Measurements from ENCODE around the gene ESPL1. TPM values are rescaled to one million over a fixed set of nuclear protein-coding genes. Genes with fewer than 3 reads are reported as not detected.

ESPL1 gene
- total and polyA plus RNA-seq, 9 donors = 0.11 to 1.6 (median 0.37) TPM

DNA sequence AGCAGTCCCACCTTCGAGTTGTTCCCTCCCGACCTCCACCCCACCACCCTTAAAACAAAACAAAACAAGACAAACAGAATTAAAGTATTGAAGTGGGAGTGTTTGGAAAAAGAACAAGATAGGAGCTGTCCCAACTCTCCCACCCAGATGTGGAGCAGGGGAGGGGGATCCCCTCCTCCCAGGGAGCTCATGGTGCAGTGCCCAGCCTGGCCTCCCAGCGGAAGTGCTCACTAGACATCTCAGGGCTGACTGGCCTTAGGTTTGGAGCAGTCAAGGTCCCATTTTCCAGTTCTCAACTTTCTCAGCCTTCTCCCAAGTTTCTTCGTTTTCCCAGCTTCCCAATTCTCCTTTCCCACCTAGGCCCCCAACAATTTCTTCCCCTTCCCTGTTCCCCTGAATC, 65.2 kb downstream of the ESPL1 start:
- H3K27ac ChIP-seq = no peak overlapping the region
- intact Hi-C loops (cut with DNase I) = no loop called here
- no peaks in the 10 kb centered on the region for H3K27me3 ChIP-seq
- H3K36me3 ChIP-seq = no peaks in the 10 kb centered on the region
- DNase-seq = no peak
- H3K4me3 ChIP-seq = no peak overlapping the region
- no peaks in the 10 kb centered on the region for H3K9me3 ChIP-seq
- WGBS, 3 donors = 60 to 65% (median 62%) methylated on average over 4 of the region's 4 CpGs
- H3K4me1 ChIP-seq (ENCODE audit: insufficient read depth) = no peaks in the 10 kb centered on the region
- TF ChIP-seq POLR2A (IDR thresholded peaks at IDR 0.05) (no peak), EP300 (IDR thresholded peaks at IDR 0.05) (no peak)
- TF ChIP-seq, protein P1, sequence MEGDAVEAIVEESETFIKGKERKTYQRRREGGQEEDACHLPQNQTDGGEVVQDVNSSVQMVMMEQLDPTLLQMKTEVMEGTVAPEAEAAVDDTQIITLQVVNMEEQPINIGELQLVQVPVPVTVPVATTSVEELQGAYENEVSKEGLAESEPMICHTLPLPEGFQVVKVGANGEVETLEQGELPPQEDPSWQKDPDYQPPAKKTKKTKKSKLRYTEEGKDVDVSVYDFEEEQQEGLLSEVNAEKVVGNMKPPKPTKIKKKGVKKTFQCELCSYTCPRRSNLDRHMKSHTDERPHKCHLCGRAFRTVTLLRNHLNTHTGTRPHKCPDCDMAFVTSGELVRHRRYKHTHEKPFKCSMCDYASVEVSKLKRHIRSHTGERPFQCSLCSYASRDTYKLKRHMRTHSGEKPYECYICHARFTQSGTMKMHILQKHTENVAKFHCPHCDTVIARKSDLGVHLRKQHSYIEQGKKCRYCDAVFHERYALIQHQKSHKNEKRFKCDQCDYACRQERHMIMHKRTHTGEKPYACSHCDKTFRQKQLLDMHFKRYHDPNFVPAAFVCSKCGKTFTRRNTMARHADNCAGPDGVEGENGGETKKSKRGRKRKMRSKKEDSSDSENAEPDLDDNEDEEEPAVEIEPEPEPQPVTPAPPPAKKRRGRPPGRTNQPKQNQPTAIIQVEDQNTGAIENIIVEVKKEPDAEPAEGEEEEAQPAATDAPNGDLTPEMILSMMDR (IDR thresholded peaks at IDR 0.05) = no peak

DNA sequence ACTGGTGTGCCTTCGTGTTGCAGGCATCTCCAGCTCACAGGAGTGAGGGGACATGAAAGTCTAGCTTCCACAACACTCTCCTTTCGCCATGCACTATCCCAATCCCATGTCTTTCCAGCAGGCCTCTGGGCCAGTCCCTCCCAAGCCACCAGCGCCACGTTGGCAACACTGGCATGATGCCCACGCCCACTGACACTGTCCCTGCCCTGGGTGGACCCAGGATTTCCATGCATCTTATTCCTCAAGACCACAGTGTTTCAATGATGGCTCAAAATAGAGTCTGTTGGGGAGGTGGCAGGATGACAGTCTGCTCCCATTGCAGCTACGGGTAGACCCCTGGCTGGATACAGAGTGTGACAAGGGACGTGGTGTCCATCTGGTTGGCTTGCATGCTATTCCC, 65.7 kb downstream of the ESPL1 start:
- Histone ChIP-seq H3K27ac (no peak overlapping the region), H3K27me3 (no peaks in the 10 kb centered on the region), H3K4me1 (ENCODE audit: insufficient read depth) (no peaks in the 10 kb centered on the region), H3K36me3 (no peaks in the 10 kb centered on the region), H3K4me3 (no peak overlapping the region), H3K9me3 (no peaks in the 10 kb centered on the region)
- WGBS, 3 donors = 72 to 82% (median 74%) methylated on average over 7 of the region's 7 CpGs
- TF ChIP-seq, protein P1 (IDR thresholded peaks at IDR 0.05) = no peak
- no peak for TF ChIP-seq EP300 (IDR thresholded peaks at IDR 0.05)
- no peak for TF ChIP-seq POLR2A (IDR thresholded peaks at IDR 0.05)
- no peak for DNase-seq
- intact Hi-C loops (cut with DNase I) = no loop called here

DNA sequence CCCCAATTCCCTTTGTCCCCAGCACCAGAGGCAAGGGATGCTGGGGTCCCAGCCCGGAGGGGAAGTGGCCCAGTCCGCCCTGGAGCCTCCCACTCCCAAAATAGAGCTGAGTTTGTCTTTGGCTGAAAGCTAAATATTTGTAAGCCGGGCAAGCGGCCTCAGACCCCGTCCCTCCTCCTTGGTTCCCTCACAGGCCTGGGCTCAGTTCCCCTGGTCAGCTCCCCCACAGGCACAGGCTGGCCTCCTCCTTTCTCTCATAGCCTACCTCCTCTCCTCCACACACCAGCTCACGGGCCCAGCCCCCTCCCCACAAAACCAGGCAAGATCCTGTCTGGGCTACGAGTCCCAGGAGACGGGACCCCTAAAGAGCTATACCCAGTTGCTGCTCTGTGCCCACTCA, 66.7 kb downstream of the ESPL1 start:
- H3K4me3 ChIP-seq = no peak overlapping the region
- WGBS, 3 donors = 63 to 69% (median 63%) methylated on average over 8 of the region's 8 CpGs
- H3K27ac ChIP-seq = no peak overlapping the region
- TF ChIP-seq, protein P1 (IDR thresholded peaks at IDR 0.05) = no peak
- intact Hi-C loops (cut with DNase I) = no loop called here
- H3K36me3 ChIP-seq = no peaks in the 10 kb centered on the region
- H3K4me1 ChIP-seq (ENCODE audit: insufficient read depth) = no peaks in the 10 kb centered on the region
- H3K27me3 ChIP-seq = no peaks in the 10 kb centered on the region
- no peaks in the 10 kb centered on the region for H3K9me3 ChIP-seq
- no peak for DNase-seq

DNA sequence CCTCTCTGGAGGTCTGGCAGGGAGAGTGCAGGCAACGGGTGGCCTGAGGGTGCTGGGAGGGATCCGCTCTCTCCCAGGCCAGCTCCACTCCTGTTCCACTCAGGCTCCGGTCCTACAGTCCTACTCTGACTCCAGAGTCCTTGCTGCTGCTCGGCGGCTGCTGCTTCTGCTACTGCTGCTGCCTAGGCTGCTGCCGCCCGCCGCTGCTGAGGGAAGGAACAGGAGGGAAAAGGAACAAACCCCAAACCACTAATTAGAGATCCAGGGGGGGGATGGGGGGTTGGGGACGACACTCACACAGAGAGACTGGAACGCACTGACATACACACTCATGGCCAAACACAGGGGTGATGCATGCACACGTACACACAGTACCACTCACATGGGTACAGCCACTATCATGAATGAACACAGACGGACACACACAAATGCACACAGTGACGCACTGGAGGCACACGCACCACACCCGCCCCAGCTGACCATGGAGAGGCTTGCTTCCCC, 68.1 kb downstream of the ESPL1 start, which contains the start of gene SP7:
Gene SP7, minus strand, starts transcription at position 174 of the 501 bp plus-strand sequence. CDS start 708 bp downstream, outside the sequence.
- Histone ChIP-seq H3K4me1 (ENCODE audit: insufficient read depth) (no peaks in the 10 kb centered on the region), H3K27me3 (no peaks in the 10 kb centered on the region), H3K4me3 (no peak within 1 kb of the TSS), H3K9me3 (no peaks in the 10 kb centered on the region), H3K27ac (no peak within 1 kb of the TSS), H3K36me3 (no peaks in the 10 kb centered on the region)
- no peak for DNase-seq
- intact Hi-C loops (cut with DNase I) = no loop called here
- no peak for TF ChIP-seq POLR2A (IDR thresholded peaks at IDR 0.05)
- no peak for TF ChIP-seq EP300 (IDR thresholded peaks at IDR 0.05)
- TF ChIP-seq, protein P1 (IDR thresholded peaks at IDR 0.05) = no peak
- 54 to 70% (median 60%) methylated on average over 14 to 15 of the region's 15 CpGs for WGBS, 3 donors

Data from ovary (tissue), 9 donors.